Right atrium auricular region (tissue), 2 donors: ENCODE results near the gene SBDS. TPM values are rescaled to one million over a fixed set of nuclear protein-coding genes. Genes with fewer than 3 reads are reported as not detected.

Source experiments
- total RNA-seq, 2 donors: library from RNA; depleted of rRNA; stranded (reverse); fragments of >200 nt; gene quantifications; one replicate each; pipeline ENCODE4 v1.1.0, GENCODE V29; 2016

SBDS gene
- total RNA-seq, 2 donors from 2014 or later = 139 to 212 TPM

Other genes with a start within 250 kb of the SBDS start
- gene TMEM248, start 74.4 kb downstream of the SBDS start, total RNA-seq = 100 to 1,000 TPM in 1 of 2 donors, 10 to 100 TPM in 1; 61.9 to 111 TPM
- 10 to 100 TPM; 12.4 to 23.8 TPM for gene TYW1, start 1.2 kb upstream of the SBDS start, total RNA-seq